ENCODE results near the gene CCDC188.

The CCDC188 gene

DNA sequence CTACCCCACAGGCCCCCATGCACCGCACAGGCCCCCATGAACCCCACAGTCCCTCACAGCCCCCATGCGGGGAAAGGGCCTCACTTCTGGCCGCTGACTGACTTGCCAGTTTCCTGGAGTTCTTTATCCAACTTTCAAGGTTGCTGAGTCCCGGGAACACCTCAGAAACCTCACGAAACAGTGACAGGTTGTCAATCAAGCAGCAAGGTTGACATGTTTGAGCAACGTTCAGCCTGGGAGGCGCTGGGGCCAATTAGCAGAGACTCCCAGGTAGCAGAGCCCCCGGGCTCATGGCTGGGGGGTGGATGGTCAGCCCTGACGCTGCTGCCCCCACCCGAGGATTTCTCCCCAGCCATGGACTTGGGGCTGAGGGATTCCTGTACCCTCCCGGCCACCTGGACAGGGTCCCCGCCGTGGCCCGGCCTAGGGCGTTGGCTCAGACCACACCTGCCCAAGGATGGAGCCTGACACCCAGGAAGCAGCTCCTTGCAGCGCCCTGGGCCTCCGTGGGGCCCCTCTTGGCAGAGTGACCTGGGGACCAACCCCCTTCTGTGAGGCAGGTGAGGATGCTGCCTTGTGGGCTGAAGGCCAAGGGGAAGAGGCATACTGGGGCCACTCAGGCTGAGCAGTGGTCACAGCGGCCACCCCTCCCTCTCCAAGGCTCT, 33.8 kb upstream of the CCDC188 start:
- no peak for DNase-seq

DNA sequence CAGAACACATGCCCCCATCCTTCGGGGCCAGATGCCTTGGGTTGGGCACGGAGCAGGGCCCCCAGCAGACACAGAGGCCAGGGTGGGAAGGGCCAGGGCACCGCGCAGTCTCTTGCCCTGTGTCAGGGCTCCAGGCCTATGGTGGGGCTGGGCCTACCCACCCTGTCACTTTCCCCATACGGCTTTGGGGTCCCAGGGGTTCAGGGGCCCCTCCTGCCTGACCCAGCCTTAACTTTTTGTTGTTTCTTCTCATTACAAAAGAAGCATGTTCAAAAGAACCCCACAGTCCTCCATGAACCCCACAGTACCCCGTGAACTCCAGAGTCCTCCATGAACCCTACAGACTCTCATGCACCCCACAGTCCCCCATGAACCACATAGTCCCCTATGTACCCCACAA, 33.0 kb upstream of the CCDC188 start:
- DNase-seq, result no peak

DNA sequence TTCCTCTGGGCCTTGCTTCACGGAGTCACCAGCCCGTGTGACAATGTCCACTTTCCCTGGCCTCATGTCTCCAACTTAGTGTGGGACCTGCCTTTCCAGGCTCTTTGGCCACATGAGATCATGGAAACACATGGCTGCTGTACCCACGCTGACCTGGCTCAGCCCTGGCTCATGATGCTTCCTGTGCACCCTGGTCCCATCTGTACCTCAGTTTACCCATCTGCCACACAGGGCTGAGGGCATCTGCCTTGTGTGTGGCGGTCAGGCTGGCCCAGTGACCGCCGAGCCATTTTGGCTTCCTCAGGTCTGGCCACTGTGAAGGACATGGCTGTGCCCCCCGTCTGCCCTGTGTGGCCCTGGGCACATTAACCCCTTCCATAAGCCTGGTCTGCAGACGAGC, 32.2 kb upstream of the CCDC188 start:
- no peak for DNase-seq

DNA sequence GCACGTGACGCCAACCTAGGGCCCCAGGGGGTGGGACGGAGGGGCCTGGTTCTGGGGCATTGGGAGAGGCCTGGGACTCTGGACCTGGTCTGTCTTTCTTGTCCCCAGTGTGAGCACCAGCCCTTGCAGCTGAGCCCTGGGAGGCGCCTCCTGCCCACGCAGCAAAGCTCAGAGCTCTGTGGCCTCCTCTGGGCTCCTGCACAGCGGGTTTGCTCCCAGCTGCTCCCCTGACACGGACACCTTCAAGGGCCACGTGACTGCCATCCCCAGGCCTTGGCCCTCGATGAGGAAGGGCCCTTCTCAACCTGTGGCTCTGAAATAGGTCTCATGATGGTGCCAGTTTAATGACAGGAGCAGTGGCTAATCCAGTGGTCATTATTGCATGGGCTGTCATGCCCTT, 31.5 kb upstream of the CCDC188 start:
- DNase-seq, result no peak

DNA sequence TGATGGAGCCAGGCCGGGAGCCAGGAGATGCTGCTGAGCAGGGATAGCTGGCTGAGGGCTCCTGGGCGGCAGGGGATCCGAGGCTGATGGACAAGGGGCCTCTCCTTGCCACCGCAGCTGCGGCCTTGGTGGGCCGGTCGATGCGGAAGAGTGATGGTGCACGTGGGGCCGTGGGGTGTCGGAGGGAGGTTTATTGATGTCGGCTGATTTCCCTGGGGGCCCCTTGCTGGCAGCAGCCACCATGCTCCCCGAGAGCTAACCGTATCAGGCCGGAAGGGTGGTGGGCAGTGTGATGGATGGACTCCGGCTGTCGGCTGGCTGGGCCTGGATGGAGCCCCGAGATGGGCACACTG, 31.0 kb upstream of the CCDC188 start:
- DNase-seq, result no peak

DNA sequence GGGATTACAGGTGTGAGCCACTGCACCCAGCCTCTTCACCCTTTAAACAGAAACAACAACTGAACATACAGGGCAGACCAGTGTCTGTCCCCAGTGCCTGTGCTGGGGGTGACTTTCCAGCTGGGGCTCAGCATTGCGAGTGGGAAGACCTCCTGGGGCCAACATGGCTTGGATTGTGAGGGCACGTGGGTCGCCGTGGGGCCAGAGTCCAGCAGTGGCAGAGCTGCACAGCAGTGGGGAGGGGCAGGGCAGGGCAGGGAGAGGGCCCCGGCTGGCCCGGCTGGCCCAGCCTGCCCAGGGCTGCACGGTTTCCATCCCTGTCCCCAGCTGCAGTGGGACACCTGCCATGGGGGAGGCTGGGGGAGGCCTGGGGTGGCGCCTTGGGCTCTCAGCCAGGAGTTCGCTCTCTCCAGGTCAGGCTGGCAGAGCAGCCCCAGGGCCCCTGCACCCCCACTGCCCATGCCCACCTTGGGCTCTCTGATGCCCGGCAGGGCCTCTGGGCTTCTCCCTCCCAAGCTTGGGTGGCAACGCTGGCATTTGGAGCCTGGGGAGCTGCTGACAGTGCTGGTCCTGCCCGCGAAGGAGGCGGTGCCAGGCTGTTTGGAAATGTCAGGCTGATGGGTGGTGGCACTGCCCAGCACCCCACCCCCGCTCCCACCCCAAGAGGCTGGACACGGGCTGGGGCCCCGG, 30.5 kb upstream of the CCDC188 start:
- DNase-seq, result no peak

DNA sequence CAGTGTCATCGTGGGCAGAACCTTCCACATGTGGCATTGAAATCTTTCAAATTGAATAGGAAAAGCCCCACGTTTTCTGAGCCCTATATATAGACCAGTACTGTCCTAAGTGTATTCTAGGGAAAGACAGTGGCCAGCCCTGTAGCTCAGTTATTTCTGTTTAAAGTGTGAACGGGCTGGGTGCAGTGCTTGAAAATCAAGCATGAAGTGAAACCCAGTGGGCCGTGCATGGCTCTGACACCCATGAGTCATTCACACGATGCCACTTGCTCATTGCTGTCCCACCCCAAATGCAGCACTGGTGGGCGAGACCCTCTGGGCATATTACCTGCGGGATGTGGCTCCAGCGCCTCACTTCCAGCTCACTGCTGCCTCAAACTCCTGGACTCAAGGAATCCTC, 29.8 kb upstream of the CCDC188 start:
- DNase-seq, result no peak

DNA sequence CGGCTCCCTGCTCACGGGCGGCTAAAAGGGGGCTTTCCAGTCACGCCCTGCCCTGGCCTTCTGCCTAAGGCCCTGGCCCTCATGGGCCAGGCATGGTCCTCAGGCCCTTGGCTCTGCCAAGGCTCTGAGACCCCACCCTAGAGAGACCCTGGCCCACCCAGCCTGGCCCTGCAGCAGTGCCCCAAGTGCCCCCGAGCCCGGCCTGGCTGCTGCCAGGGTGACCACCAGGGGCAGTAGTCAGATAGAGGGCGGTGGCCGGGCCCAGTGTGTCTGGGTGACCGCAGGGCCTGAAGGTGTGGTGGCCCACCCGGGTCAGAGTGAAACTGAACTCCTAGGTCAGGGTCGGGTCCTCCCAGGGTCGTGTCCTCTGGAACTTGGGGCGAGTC, 29.4 kb upstream of the CCDC188 start:
- no peak for DNase-seq

DNA sequence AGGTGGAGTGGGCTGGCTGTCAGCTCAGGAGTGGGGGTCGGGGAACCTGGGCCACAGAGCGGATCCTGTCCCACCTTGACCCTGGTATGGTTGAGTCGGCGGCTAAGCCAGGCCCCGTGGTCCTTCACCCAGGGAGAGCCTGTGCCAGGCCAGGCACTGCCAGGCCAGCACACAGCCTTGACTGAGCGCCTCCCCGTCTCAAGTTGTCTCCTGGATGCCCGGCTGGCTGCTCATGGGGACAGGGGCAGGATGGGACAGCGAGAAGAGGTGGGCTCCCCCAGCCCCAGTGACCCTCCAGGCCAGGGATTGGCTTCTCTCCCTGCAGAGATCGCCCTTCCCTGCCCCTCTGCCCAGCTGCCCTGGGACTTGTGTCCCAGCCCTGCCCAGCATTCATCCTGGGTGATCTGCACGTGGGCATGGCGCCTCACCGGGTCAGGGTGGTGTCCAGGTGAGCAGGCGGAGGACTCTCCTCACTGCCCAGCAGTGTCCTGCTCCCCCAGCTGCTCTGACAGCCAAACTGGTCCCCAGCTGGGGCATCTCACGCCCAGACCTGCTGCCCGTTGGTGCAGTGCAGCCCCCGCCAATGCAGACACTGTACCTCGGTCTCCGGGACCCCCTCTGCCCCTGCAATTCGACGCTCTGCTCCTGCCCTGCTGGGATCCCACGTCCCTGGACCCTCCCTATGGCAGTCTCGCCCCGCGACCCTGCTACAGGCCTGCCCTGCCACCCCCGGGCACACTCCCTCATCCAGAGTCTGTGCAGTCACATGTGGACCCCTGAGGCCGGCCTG, 28.8 kb upstream of the CCDC188 start:
- DNase-seq, result no peak

DNA sequence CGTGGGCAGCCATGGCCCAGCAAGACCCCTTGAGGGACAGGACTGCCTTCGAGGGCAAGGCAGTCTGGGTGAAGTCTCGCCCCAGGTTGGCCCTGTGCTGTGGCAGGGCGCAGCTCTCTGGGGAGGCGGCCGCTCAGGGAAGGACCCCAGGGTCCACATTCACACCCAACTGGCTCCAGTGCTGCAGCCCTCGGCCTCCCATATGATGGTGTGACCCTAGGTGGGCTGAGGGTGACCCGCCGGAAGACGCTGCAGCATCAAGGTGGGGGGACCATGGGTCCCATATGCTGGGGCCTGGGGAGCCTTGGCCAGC, 28.0 kb upstream of the CCDC188 start:
- DNase-seq, result no peak

DNA sequence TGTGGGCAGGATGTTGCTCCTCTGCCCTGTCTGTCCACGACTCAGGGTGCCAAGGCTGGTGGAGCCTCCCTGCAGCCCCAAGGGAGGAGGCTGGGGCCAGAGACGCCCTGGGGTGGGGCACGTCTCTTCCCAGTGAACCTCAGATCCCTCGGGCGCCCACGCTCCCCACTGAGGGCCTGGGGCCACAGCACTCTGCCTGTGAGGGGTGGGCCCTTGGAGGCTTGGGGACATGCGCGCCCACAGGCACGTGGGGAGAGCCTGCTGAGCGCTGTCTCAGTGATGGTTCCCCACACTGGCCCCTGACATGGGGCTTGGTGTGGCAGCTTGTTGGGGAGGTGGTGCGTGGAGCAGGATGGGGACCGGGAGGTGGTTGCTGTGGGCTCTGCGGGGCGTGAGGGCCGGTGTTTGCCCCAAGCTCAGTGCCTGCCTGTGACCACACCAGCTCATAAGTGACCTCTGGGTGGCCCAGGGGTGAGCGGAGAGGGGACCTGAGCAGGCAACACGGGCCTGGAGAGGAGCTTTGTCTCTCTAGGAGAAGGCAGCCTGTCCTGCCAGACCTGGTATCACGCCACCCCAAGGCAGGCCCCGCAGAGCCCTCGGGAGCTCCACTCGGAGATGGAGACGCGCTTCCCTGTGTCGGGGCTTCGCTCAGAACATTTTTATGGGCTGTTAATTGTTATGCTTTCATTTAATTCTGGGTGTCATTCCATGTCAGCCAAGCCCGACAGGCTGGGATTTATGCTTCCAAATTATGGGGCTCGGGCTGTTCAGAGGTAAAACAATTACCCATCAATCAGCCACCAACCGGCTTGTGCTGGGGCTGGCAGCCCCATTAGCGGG, 27.4 kb upstream of the CCDC188 start:
- no peak for DNase-seq

DNA sequence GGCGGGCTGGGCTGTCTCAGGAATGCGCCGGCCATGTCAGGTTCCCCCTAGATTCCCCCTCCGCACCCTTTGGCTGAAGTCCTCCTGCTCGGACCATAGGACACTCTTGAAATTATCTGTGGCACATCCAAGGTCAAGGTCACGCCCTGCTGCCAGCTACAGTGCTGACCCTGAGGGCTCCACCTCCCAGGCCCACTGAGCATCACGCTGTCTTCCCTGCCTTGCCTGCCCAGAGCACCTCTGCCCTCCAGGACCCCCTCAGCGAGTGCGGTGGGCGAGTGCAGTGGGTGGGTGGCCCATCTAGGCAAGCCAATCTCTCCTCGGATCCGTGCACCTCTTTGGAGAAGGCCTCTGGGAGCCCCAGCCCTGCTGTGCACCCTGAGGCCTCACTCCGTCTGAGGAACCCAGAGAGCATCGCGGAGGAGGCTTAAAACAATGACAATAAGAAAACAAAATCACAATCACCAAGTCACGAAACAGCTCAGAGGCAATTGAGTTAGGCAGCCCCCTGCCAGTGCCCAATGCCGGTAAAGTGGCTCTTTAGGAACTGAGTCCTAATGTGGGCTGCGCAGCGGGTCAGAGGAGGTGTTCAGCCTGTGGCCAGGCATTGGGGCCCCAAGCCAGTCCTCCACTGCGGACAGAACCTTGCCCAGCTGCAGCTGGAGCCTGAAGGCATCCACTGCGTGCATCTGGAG, 26.5 kb upstream of the CCDC188 start:
- DNase-seq, result no peak

DNA sequence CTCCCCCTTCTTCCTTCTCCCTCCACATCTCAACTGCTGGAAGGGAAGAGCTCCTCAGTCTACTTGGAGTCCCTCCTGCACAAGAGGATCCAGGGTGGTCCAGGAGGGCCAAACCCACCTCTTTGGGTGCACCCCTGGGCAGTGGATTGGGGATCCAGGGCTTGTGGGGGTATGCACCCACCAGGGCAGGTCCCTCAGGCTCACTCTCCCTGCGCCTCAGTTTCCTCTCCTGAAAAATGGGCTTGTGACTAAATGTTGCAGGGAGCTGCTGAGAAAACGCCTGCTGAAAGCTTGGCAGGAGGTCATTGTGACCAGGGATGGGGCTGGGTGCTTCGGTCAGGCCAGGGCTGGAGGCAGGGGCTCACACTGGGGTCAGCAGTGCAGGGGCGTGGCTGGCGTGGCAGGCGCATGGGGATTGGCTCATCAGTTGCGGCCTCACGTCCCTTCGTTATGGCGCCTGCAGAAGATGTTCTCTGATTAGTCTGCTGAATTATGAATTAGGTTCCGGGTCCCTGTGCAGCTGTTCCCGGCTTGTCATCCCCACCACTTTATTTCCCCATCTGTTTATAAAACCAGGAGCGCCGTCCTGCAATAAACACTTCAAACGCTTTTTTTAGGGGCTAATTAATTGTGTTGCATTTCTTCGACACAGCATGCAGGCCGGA, 25.7 kb upstream of the CCDC188 start:
- DNase-seq, result no peak

DNA sequence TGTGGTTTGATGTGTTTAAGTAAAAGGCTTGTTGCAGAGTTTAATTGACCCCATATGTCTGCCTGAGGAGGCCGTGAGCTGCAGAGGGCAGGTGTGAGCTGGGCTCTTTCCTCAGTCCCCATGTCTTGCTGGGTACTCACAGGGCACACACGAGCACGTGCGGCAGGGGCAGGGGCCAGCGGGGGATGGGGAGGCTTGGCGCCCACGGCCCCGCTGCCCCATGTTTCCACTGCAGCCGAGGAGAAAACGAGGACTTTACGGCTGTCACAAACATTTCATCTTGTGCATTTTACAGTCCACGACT, 24.7 kb upstream of the CCDC188 start:
- no peak for DNase-seq

DNA sequence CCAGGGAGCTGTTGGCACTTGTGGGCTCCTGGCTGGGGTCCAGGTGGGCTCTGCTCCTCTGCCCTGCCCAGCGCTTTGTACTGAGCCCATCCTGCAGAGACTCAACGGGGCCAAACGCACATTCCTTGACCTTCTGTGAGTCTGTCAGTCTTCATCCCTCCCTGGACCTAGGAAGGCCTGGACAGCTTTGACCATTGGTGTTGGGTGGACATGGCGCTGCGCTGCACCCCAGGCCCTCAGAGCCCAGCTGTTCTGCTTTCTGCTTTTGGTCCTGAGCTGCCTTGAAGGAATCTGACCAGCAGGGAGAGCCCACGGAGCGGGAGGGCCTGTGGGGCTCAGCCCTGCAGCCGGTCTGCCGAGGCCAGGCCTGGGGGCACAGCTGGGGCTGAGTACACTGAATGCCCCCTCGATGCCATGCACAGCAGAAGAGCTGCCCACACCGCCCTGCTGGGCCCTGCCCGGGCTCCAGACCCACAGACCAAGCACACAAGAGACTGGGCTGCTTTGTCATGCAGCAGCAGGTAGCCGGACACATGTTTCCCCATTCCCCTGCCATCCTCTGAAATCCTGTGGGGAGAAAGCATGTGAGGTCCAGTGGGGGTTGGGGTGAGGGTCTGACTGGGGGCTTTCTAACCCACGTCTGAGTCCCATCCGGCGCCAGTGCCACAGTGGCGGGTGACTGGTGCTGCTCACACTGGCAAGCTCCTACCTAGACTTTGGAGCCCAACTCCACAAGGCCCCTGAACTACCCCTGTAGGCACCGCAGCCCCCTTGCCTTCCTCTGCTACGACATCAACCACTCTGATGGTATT, 24.1 kb upstream of the CCDC188 start:
- DNase-seq, result no peak

DNA sequence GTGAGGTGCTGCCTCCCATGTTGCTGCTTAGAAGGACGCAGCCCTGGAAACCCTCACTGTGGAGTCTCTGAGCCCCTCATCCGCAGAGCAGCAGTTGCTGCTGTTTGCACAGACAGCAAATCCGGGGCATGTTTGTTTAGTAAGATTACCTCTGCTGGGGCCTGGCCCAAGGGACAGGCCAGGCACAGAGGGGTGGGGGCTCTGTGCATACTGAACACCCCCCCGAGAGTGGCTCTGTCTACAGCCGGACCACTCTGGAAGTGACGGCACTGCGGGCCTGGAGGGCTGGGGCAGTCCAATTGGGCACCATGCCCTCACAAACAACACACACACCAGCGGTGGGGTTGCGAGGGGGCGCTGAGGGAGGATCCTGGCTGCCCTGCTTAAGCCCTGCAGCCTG, 22.9 kb upstream of the CCDC188 start:
- no peak for DNase-seq

DNA sequence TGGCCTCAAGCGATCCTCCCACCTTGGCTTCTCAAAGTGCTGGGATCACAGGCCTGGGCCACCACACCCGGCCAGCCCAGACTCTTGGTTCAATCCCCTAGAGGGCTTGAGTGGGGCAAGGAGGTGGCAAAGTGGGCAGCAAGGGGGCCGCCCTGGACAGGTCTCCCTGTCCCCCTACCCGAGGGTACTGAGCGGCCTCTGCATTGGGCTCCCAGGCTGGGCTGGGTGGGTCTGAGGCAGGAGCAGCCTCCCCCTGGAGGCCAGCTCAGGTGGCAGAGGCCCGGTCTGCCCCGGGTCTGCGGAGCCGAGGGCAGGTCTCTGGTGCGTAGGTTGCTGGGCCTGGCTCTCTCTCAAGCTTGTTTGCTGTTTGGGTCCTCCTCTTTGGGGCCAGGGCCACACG, 22.4 kb upstream of the CCDC188 start:
- DNase-seq, result no peak

DNA sequence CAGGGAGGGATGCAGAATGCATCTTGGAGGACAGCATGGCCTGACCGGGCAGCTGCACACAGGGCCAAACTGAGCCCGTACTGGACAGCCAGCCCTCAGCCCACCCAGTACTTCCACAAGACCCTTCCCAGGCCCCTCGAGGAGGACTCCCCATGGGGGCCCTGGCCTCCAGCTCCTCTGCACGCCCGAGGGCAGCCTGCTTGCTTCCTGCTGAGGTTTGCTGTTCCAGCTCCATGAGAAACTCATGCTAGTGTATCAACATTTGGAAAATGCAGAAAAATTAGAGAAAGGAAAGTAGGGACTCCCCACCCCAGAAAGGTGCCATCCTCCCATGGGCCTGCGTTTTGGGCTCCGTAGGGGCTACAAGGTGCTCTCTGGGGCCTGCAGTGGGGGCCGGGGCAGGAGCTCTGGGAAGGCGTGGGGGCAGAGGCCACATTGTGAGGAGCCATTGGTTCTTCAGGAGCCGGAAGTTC, 21.3 kb upstream of the CCDC188 start:
- DNase-seq, result no peak

DNA sequence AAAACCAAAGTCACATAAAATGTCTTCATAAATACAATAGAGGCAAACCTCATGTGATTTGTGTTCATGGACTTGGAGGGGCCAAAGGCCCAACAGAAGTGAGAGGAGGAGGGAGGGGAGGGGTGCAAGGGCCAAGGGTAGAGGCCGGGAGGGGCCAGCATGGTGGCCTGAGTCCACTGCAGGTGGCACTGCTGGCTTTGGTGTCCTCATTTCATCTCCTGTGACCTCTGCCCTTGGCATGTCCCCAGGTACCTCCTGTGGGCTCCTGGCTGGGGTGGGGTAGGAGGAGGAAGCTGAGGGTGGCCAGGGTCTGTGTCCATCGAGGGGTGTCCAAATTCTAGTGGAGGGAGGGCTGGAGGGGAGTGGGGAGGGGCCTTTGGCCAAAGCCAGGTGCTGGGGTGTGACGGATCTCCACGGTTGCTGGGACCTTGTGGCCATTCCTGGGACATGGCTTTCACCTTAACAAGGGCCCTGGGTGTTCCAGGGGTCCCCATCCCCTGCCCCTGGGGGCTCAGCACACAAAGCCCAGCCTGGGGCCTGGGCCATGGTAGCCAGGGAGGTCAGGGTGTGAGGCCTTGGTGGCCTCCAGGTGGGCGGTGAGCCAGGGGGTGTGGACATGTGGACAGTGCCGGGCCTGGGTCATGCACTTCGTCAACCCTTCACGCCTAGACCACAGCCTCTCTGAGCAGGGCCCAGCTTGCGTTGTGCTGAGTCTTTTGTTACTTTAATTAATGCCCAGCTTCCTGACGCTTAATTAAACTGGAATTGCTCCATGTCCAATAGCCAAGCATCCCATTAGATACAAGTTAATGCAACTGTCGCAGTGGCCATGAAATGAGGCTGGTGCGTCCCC, 20.7 kb upstream of the CCDC188 start:
- no peak for DNase-seq

DNA sequence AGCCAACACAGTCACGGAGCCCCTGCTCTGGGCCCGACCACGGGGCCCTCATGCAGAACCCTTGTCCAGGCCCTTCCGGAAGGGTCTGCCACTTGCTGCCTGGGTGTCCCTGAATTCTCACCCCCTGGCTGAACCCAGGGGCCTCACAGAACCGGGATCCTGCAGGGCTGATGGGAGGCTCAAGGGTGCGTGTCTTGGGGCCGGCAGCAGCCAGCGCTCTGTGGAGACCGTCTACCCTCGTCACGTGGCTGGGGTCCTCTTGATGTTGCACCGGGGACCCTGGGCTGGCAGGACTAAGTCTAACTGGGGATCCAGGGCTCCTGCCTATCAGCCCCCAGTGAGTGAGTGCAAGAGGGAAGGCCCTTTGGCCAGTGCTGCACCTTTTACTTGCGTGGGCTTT, 19.3 kb upstream of the CCDC188 start:
- no peak for DNase-seq
